WTC11 (cell line): Measurements from ENCODE around the gene COLGALT1. TPM values are rescaled to one million over a fixed set of nuclear protein-coding genes. Genes with fewer than 3 reads are reported as not detected.
A peak's percentile ranks its signal among the peaks of the same experiment; 100 is the strongest.

Source experiments
- ATF2 ChIP-seq: sonication (generic); formaldehyde crosslinking; IDR thresholded peaks from 2 replicates; pipeline ENCODE4 v1.8.1; 2022; ENCODE audit warnings: low read depth, missing genetic modification reagents, borderline replicate concordance
- ATF6 ChIP-seq: sonication (generic); formaldehyde crosslinking; IDR thresholded peaks from 2 replicates; pipeline ENCODE4 v1.8.1; 2023; ENCODE audit warnings: mild to moderate bottlenecking, missing genetic modification reagents
- E2F4 ChIP-seq: sonication (generic); formaldehyde crosslinking; IDR thresholded peaks from 2 replicates; pipeline ENCODE4 v1.8.1; 2022; ENCODE audit warnings: low read depth, mild to moderate bottlenecking, moderate library complexity, missing genetic modification reagents, borderline replicate concordance
- FOXP4 ChIP-seq: sonication (generic); formaldehyde crosslinking; IDR thresholded peaks from 2 replicates; pipeline ENCODE4 v1.8.0; 2022; ENCODE audit warnings: mild to moderate bottlenecking, missing genetic modification reagents
- GABPB1 ChIP-seq: sonication (generic); formaldehyde crosslinking; IDR thresholded peaks from 2 replicates; pipeline ENCODE4 v1.8.1; 2023; ENCODE audit warnings: mild to moderate bottlenecking, missing genetic modification reagents
- IRF1 ChIP-seq: sonication (generic); formaldehyde crosslinking; IDR thresholded peaks from 2 replicates; pipeline ENCODE4 v1.8.0; 2023; ENCODE audit warnings: missing genetic modification reagents
- KAT7 ChIP-seq: sonication (generic); formaldehyde crosslinking; IDR thresholded peaks from 2 replicates; pipeline ENCODE4 v1.8.1; 2023; ENCODE audit warnings: missing genetic modification reagents, mild to moderate bottlenecking, borderline replicate concordance
- MLX ChIP-seq: sonication (generic); formaldehyde crosslinking; IDR thresholded peaks from 2 replicates; pipeline ENCODE4 v1.8.1; 2023; ENCODE audit warnings: mild to moderate bottlenecking, missing genetic modification reagents, moderate library complexity
- MXD4 ChIP-seq: fragments of 250-450 bp; sonication (Bioruptor Pico); IDR thresholded peaks from 2 replicates; pipeline ENCODE4 v1.8.0; 2021; ENCODE audit warnings: mild to moderate bottlenecking, moderate library complexity, borderline replicate concordance
- NFYB ChIP-seq: sonication (generic); formaldehyde crosslinking; conservative IDR thresholded peaks from 2 replicates; pipeline ENCODE4 v1.8.0; 2022; ENCODE audit warnings: low read depth, missing genetic modification reagents
- STAT6 ChIP-seq: sonication (generic); formaldehyde crosslinking; conservative IDR thresholded peaks from 2 replicates; pipeline ENCODE4 v1.8.1; 2023; ENCODE audit warnings: mild to moderate bottlenecking, low read depth, missing genetic modification reagents, moderate library complexity
- TEAD1 ChIP-seq: sonication (generic); formaldehyde crosslinking; IDR thresholded peaks from 2 replicates; pipeline ENCODE4 v1.8.0; 2022; ENCODE audit warnings: mild to moderate bottlenecking, missing genetic modification reagents
- TEAD4 ChIP-seq: sonication (generic); formaldehyde crosslinking; IDR thresholded peaks from 2 replicates; pipeline ENCODE4 v1.8.0; 2022; ENCODE audit warnings: mild to moderate bottlenecking, missing genetic modification reagents
- ZNF138 ChIP-seq: sonication (generic); formaldehyde crosslinking; conservative IDR thresholded peaks from 2 replicates; pipeline ENCODE4 v1.8.1; 2022; ENCODE audit warnings: mild to moderate bottlenecking, moderate library complexity, missing genetic modification reagents
- ZNF232 ChIP-seq: sonication (generic); formaldehyde crosslinking; IDR thresholded peaks from 2 replicates; pipeline ENCODE4 v1.8.0; 2022; ENCODE audit warnings: mild to moderate bottlenecking, missing genetic modification reagents
- total RNA-seq: library from RNA; stranded (reverse); gene quantifications from 3 replicates; pipeline ENCODE4 v1.2.3, GENCODE V29; 2021
- TF ChIP-seq, protein P1 (sequence below): sonication (generic); formaldehyde crosslinking; IDR thresholded peaks from 2 replicates; pipeline ENCODE4 v1.8.1; 2023; ENCODE audit warnings: mild to moderate bottlenecking, missing genetic modification reagents, moderate library complexity
- TF ChIP-seq, protein P2 (sequence below): fragments of 250-450 bp; sonication (Bioruptor Pico); IDR thresholded peaks from 2 replicates; pipeline ENCODE4 v1.8.0; 2021; ENCODE audit warnings: mild to moderate bottlenecking
- TF ChIP-seq, protein P3 (sequence below): fragments of 250-450 bp; sonication (Bioruptor Pico); conservative IDR thresholded peaks from 2 replicates; pipeline ENCODE4 v1.9.0; 2021; ENCODE audit warnings: mild to moderate bottlenecking
- TF ChIP-seq, protein P4 (sequence below): sonication (generic); formaldehyde crosslinking; IDR thresholded peaks from 2 replicates; pipeline ENCODE4 v1.8.0; 2022; ENCODE audit warnings: mild to moderate bottlenecking, missing genetic modification reagents

Gene COLGALT1
- total RNA-seq, 1 experiment from 2014 or later, result 54.0 TPM

- no peak; the same call in 1 of the 2 replicates for TF ChIP-seq ATF2 (CRISPR knock-in tag)
- 0 out of 2 replicates have a peak, but pooled peaks have one; percentile 4 for TF ChIP-seq NFYB (CRISPR knock-in tag)
- no peak for TF ChIP-seq ZNF232 (CRISPR knock-in tag)
- peak; percentile 55; the same call in 1 of the 2 replicates for TF ChIP-seq GABPB1 (CRISPR knock-in tag)
- peak; percentile 94 for TF ChIP-seq ZNF138
- TF ChIP-seq KAT7 (CRISPR knock-in tag), result peak; percentile 95
- peak; percentile 93 for TF ChIP-seq FOXP4
- no peak for TF ChIP-seq MLX (CRISPR knock-in tag)
- TF ChIP-seq, protein P1, sequence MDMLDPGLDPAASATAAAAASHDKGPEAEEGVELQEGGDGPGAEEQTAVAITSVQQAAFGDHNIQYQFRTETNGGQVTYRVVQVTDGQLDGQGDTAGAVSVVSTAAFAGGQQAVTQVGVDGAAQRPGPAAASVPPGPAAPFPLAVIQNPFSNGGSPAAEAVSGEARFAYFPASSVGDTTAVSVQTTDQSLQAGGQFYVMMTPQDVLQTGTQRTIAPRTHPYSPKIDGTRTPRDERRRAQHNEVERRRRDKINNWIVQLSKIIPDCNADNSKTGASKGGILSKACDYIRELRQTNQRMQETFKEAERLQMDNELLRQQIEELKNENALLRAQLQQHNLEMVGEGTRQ (CRISPR knock-in tag), result peak; percentile 43; the same call in 1 of the 2 replicates
- TF ChIP-seq, protein P2, sequence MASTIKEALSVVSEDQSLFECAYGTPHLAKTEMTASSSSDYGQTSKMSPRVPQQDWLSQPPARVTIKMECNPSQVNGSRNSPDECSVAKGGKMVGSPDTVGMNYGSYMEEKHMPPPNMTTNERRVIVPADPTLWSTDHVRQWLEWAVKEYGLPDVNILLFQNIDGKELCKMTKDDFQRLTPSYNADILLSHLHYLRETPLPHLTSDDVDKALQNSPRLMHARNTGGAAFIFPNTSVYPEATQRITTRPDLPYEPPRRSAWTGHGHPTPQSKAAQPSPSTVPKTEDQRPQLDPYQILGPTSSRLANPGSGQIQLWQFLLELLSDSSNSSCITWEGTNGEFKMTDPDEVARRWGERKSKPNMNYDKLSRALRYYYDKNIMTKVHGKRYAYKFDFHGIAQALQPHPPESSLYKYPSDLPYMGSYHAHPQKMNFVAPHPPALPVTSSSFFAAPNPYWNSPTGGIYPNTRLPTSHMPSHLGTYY (CRISPR knock-in tag), result no peak
- peak; percentile 85 for TF ChIP-seq IRF1
- TF ChIP-seq E2F4, result 0 out of 2 replicates have a peak, but pooled peaks have one; percentile 66
- TF ChIP-seq STAT6, result no peak
- TF ChIP-seq, protein P3, sequence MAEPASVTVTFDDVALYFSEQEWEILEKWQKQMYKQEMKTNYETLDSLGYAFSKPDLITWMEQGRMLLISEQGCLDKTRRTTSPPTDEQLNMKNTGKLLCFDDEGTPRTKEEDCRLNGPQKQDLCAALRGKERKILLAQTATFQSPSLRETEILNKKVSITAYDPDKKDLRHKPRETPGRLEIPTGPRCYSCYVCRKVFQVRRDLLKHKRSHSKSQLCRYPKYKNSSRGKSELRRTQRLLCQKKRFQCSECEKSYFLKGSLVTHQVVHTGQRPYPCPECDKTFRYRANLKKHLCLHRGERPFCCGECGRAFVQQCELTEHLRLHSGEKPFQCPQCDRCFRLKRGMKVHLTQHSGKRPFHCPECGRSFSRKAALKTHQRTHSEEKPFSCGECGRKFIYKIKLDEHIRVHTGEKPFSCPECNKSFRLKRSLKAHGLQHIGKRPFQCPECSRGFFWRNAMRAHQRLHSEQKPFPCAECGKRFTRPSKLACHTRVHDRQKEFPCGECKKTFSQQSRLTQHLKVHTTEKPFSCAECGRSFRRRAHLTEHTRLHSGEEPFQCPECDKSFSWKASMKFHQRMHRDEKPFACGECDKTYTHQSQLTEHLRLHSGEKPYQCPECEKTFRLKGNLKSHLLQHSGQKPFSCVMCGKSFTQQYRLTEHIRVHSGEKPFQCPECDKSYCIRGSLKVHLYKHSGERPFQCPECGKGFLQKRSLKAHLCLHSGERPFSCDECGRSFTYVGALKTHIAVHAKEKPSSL (CRISPR knock-in tag), result no peak
- TF ChIP-seq, protein P4, sequence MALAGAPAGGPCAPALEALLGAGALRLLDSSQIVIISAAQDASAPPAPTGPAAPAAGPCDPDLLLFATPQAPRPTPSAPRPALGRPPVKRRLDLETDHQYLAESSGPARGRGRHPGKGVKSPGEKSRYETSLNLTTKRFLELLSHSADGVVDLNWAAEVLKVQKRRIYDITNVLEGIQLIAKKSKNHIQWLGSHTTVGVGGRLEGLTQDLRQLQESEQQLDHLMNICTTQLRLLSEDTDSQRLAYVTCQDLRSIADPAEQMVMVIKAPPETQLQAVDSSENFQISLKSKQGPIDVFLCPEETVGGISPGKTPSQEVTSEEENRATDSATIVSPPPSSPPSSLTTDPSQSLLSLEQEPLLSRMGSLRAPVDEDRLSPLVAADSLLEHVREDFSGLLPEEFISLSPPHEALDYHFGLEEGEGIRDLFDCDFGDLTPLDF, result peak; percentile 86; the same call in 1 of the 2 replicates
- no peak for TF ChIP-seq ATF6 (CRISPR knock-in tag)
- peak; percentile 66 for TF ChIP-seq TEAD1 (CRISPR knock-in tag)
- TF ChIP-seq MXD4 (CRISPR knock-in tag), result no peak
- TF ChIP-seq TEAD4 (CRISPR knock-in tag), result peak; percentile 90
Observed at GRCh38 chr19:17511724-17512573, 43.5 kb upstream of the COLGALT1 start (continued).
